AG10803 (cell line): ENCODE data around the gene CDK17.

Experiments used
- DNase-seq: peaks from one replicate; pipeline ENCODE4 v3.0.0; 2010; ENCODE audit warnings: low read depth
- H3K4me3 ChIP-seq: 2 replicates; pipeline ENCODE4 v1.5.1; 2011; ENCODE audit warnings: mild to moderate bottlenecking, low read length, control low read depth
- TF ChIP-seq, protein P1 (sequence below): conservative IDR thresholded peaks from 2 replicates; pipeline ENCODE4 v1.5.1; 2011; ENCODE audit warnings: mild to moderate bottlenecking, low read length, control low read depth, inconsistent platforms

The CDK17 gene

DNA sequence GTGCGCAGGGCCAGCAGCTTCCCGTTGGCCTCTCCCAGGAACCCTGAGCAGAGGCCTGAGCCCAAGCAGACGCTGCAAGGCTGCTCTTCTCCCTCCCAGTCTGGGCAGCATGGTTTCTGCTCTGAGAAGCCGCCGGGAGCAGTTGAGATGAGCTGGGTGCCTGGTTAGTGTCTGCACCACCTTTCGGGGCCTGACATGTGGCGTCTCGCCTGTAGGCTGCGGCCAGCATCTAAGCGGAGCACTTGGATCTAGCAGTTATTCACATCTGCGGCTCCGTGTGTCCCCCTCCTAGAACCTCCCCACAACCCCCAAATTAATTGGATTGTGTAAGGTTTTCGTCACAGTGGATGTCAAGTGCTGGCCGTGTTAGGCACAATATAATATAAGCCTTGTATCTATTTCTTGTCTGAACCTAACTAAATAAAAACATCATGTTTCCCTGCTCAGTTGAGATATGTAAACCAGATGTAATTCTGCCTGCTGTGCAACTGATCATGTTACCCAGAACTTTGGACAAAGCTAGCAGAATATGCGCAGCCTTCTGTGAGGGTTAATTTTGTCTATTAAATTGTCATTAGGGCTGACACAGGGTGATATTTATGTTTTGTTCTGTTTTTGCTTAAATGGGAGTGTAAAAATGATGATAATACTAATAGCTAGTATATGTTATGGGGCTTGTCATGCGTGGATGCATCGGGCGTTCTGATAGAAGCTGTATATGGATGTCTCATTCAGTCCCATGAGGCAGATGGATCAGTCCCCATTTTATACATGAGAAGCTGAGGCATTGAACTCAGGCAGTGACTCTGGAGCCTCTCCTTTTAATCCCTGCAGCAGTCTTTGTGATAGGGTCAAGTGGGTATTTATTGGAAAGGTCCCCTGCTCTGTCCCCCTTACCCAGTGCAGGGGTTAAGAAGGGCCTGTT lies 160.3 kb downstream of the CDK17 start:
- TF ChIP-seq, protein P1, sequence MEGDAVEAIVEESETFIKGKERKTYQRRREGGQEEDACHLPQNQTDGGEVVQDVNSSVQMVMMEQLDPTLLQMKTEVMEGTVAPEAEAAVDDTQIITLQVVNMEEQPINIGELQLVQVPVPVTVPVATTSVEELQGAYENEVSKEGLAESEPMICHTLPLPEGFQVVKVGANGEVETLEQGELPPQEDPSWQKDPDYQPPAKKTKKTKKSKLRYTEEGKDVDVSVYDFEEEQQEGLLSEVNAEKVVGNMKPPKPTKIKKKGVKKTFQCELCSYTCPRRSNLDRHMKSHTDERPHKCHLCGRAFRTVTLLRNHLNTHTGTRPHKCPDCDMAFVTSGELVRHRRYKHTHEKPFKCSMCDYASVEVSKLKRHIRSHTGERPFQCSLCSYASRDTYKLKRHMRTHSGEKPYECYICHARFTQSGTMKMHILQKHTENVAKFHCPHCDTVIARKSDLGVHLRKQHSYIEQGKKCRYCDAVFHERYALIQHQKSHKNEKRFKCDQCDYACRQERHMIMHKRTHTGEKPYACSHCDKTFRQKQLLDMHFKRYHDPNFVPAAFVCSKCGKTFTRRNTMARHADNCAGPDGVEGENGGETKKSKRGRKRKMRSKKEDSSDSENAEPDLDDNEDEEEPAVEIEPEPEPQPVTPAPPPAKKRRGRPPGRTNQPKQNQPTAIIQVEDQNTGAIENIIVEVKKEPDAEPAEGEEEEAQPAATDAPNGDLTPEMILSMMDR: no peak; the same call in 1 of the 2 replicates
- DNase-seq: peak; percentile 82
- H3K4me3 ChIP-seq: peak overlapping the region; percentile 21

DNA sequence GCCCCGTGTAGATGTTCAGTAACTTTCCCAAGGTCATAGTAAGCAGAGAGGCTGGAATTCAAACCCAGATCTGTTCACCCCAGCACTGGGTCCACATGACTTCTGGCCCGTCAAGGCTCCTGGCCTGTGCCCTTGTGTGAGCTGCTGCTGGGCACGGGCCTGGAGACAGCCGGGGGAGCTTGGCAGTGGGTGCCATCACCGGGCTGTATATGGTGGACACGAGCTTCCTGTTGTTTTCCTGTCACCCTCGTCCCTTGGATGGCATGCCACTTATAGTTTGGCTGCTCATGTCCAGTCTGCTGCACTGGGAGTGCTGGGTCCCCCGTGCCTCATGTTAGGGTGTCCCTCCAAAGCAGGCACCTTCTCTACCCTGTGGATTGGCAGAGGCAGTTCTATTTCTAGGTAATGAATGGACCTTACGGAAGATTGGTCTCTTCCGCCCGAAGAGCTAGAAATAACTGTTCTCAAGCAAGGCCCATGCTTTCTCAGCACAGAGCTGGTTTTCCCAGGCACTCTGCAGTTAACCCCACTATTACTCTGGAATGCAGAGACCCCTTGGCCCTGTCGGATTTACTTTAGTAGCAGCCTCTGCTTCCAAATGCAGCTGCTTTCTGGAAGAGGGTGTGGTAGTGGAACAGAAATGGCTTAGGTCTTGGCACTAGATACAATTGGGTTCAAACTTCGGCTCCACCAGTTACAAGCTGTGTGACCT lies 161.7 kb downstream of the CDK17 start:
- no peak overlapping the region for H3K4me3 ChIP-seq
- no peak for DNase-seq
- TF ChIP-seq, protein P1: no peak

DNA sequence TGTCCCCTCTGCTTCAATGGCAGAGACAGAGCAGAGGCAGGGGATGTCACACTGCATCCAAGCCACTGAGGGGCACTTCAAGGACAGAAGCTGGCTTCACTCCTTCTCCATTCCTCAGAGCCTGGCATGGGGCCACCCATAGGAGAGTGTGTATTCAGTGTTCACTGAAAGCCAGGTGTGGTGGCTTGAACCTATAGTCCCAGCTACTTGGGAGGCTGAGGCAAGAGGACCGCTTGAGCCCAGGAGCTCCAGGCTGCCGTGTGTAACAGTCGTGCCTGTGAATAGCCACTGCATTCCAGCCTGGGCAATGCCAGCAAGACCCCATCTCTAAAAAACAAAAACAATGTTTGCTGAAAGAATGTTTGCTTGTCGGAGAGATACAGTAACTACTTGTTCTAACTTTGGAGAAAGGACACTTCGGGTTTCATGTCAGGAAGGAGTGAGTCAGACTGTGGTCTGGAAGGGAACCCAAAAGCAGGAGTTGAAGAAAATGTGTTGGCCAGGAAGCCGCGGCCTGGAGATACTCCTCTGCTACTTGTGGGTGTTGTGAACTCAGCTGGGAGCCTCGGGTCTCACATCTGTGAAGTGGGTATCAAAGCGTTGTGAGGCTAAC lies 162.7 kb downstream of the CDK17 start:
- TF ChIP-seq, protein P1: no peak
- peak overlapping the region; percentile 33 for H3K4me3 ChIP-seq
- DNase-seq: peak; percentile 98

DNA sequence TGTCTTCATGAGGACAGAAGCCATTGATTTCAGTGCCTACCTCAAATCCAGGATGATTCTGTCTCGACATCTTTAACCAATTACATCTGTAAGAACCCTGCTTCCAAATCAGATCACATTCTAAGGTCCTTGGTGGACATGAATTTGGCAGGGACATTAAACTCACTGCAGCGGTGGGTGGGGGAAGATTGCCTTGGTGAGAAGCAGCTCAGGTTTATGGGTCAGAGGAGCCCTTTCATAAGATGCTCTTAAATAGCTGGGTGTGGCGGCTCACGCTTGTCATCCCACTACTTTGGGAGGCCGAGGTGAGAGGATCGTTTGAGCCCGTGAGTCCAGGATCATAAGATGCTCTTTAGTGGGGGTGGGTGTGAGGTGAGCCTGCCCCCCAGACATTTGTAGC lies 163.2 kb downstream of the CDK17 start:
- DNase-seq: peak; percentile 75
- TF ChIP-seq, protein P1: no peak
- H3K4me3 ChIP-seq: peak overlapping the region; percentile 33

DNA sequence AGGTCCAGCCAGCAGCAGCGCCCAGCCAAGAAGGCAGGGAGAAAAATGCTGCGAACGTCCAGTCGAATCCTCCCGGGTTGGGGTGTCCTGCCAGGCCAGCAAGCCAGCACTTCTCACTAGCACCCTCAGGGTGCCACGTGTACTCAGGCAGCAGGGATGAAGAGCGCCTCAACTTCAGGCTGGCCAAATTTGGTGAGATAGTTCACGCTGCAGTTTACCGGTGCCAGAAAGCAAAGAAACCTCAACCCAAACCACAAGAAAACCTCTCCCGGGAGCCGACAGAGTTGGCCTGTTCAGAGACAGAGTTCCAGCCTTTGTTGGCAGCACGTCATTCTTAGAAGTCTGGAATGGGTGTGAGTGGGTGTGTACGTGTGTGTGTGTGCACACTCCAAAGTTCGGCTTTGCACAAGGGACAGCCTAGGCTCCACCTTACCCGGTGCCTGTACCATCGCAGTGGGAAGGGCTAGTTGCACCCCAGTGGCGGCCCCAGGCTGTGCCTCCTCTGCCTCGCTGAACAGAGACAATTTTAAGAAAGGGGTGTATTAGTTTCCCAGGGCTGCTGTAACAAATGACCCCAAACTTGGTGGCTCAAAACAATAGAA lies 163.9 kb downstream of the CDK17 start:
- no peak overlapping the region for H3K4me3 ChIP-seq
- TF ChIP-seq, protein P1: no peak
- DNase-seq: peak; percentile 90

DNA sequence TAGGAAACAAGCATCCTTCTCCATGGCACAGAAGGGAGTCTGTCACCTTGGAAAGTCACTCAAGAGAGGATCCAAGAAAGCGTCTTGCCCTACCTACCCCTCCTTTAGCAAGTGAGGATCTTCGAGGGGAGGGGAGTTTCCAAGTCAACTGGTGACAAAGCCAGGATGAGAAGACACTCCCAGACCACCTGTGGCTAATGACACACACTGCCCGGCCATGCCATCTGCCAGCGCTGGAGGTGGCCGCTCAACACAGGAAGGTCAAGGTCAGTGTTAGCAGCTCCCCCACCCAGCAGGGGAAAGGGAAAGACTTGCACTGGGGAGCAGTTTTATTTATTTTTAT lies 164.8 kb downstream of the CDK17 start:
- TF ChIP-seq, protein P1: no peak
- no peak for DNase-seq
- H3K4me3 ChIP-seq: no peak overlapping the region
